Stimulated activated memory B cell treated with anti-CD40 and anti-IgM and Interleukin-4, amounts not matched to agents 10 μg/mL and 1 μg/mL and 100 μg/mL, for 72 hours (primary cell): ENCODE measurements around the gene SEZ6.
"Not testable (repeated sequence)": the region's sequence is repeated elsewhere in the genome, so short reads cannot be mapped to it uniquely, and the experiment has no call there.

Experiments used
- ATAC-seq: fragments of 150-1000 bp; cut with Tn5 transposase; 2 replicates; pipeline ENCODE4 v1.10.0; 2021
- H3K27ac Mint-ChIP-seq: one replicate; pipeline ENCODE4 v1.8.0; 2022; ENCODE audit warnings: mild to moderate bottlenecking, mixed read lengths
- H3K27me3 Mint-ChIP-seq: one replicate; pipeline ENCODE4 v1.8.0; 2022; ENCODE audit warnings: mixed read lengths
- H3K36me3 Mint-ChIP-seq: one replicate; pipeline ENCODE4 v1.8.0; 2022; ENCODE audit warnings: mixed read lengths
- H3K4me1 Mint-ChIP-seq: one replicate; pipeline ENCODE4 v1.8.0; 2022; ENCODE audit warnings: mixed read lengths
- H3K4me3 Mint-ChIP-seq: one replicate; pipeline ENCODE4 v1.8.0; 2022; ENCODE audit warnings: mild to moderate bottlenecking, moderate library complexity, mixed read lengths
- H3K9me3 Mint-ChIP-seq: one replicate; pipeline ENCODE4 v1.8.0; 2022; ENCODE audit warnings: mixed read lengths

The SEZ6 gene

GRCh38 chr17:28937044-28937729, 68.6 kb downstream of the SEZ6 start:
- H3K4me3 Mint-ChIP-seq, result no peak overlapping the region
- no peaks in the 10 kb centered on the region for H3K9me3 Mint-ChIP-seq
- H3K36me3 Mint-ChIP-seq, result peaks cover 15% of the 10 kb centered on the region
- H3K4me1 Mint-ChIP-seq, result peaks cover 58% of the 10 kb centered on the region
- no peak for ATAC-seq
- H3K27me3 Mint-ChIP-seq, result no peaks in the 10 kb centered on the region
- H3K27ac Mint-ChIP-seq, result no peak overlapping the region

GRCh38 chr17:28935744-28936460, 69.9 kb downstream of the SEZ6 start:
- peaks cover 48% of the 10 kb centered on the region for H3K4me1 Mint-ChIP-seq
- no peaks in the 10 kb centered on the region for H3K9me3 Mint-ChIP-seq
- peaks cover 6% of the 10 kb centered on the region for H3K36me3 Mint-ChIP-seq
- no peak overlapping the region for H3K27ac Mint-ChIP-seq
- no peak for ATAC-seq
- no peak overlapping the region for H3K4me3 Mint-ChIP-seq
- H3K27me3 Mint-ChIP-seq, result no peaks in the 10 kb centered on the region

- H3K9me3 Mint-ChIP-seq, H3K27ac Mint-ChIP-seq, H3K27me3 Mint-ChIP-seq, H3K4me3 Mint-ChIP-seq, ATAC-seq: not testable (repeated sequence)
- Mint-ChIP-seq H3K4me1 (peaks cover 45% of the 10 kb centered on the region), H3K36me3 (peaks cover 15% of the 10 kb centered on the region)
Observed at GRCh38 chr17:28934508-28934907, 71.3 kb downstream of the SEZ6 start.

- Mint-ChIP-seq H3K4me1 (peaks cover 46% of the 10 kb centered on the region), H3K36me3 (peaks cover 40% of the 10 kb centered on the region), H3K27me3 (no peaks in the 10 kb centered on the region)
Observed at GRCh38 chr17:28929787-28930186, 76.0 kb downstream of the SEZ6 start.

GRCh38 chr17:28928061-28928460, 77.8 kb downstream of the SEZ6 start:
- peak; percentile 73 for ATAC-seq
- no peak overlapping the region for H3K4me3 Mint-ChIP-seq
- H3K9me3 Mint-ChIP-seq, result no peaks in the 10 kb centered on the region
- peaks cover 46% of the 10 kb centered on the region for H3K4me1 Mint-ChIP-seq
- H3K27me3 Mint-ChIP-seq, result no peaks in the 10 kb centered on the region
- H3K27ac Mint-ChIP-seq, result no peak overlapping the region
- peaks cover 54% of the 10 kb centered on the region for H3K36me3 Mint-ChIP-seq

More at GRCh38 chr17:28929787-28930186, 76.0 kb downstream of the SEZ6 start:
- H3K27ac Mint-ChIP-seq, result peak overlapping the region; percentile 67
- H3K4me3 Mint-ChIP-seq, result no peak overlapping the region
- H3K9me3 Mint-ChIP-seq, result no peaks in the 10 kb centered on the region
- ATAC-seq, result no peak

- Mint-ChIP-seq H3K27ac (peak overlapping the region; percentile 36), H3K36me3 (peaks cover 63% of the 10 kb centered on the region), H3K4me3 (no peak overlapping the region), H3K4me1 (peaks cover 46% of the 10 kb centered on the region), H3K27me3 (no peaks in the 10 kb centered on the region), H3K9me3 (no peaks in the 10 kb centered on the region)
- no peak for ATAC-seq
Observed at GRCh38 chr17:28926786-28927185, 79.0 kb downstream of the SEZ6 start.

- Mint-ChIP-seq H3K4me1 (peaks cover 46% of the 10 kb centered on the region), H3K4me3 (no peak overlapping the region), H3K36me3 (peaks cover 67% of the 10 kb centered on the region), H3K27ac (peak overlapping the region; percentile 36), H3K9me3 (no peaks in the 10 kb centered on the region), H3K27me3 (no peaks in the 10 kb centered on the region)
- ATAC-seq, result no peak
Observed at GRCh38 chr17:28926366-28926765, 79.5 kb downstream of the SEZ6 start.

GRCh38 chr17:28925912-28926365, 79.9 kb downstream of the SEZ6 start:
- peaks cover 46% of the 10 kb centered on the region for H3K4me1 Mint-ChIP-seq
- H3K27ac Mint-ChIP-seq, result peak overlapping the region; percentile 36
- no peaks in the 10 kb centered on the region for H3K27me3 Mint-ChIP-seq
- H3K36me3 Mint-ChIP-seq, result peaks cover 70% of the 10 kb centered on the region
- no peak overlapping the region for H3K4me3 Mint-ChIP-seq
- H3K9me3 Mint-ChIP-seq, result no peaks in the 10 kb centered on the region
- ATAC-seq, result peak; percentile 63

GRCh38 chr17:28920201-28920600, 85.6 kb downstream of the SEZ6 start:
- no peaks in the 10 kb centered on the region for H3K27me3 Mint-ChIP-seq
- H3K36me3 Mint-ChIP-seq, result peaks cover 78% of the 10 kb centered on the region
- peaks cover 13% of the 10 kb centered on the region for H3K4me1 Mint-ChIP-seq
- no peaks in the 10 kb centered on the region for H3K9me3 Mint-ChIP-seq
- ATAC-seq, result no peak
- no peak overlapping the region for H3K27ac Mint-ChIP-seq
- H3K4me3 Mint-ChIP-seq, result no peak overlapping the region

- Mint-ChIP-seq H3K4me1 (no peaks in the 10 kb centered on the region), H3K36me3 (peaks cover 79% of the 10 kb centered on the region), H3K4me3 (no peak overlapping the region), H3K27me3 (no peaks in the 10 kb centered on the region), H3K9me3 (no peaks in the 10 kb centered on the region), H3K27ac (no peak overlapping the region)
- ATAC-seq, result no peak
Observed at GRCh38 chr17:28918295-28918694, 87.5 kb downstream of the SEZ6 start.

GRCh38 chr17:28917465-28917864, 88.4 kb downstream of the SEZ6 start:
- H3K4me3 Mint-ChIP-seq, result no peak overlapping the region
- H3K9me3 Mint-ChIP-seq, result no peaks in the 10 kb centered on the region
- no peaks in the 10 kb centered on the region for H3K4me1 Mint-ChIP-seq
- ATAC-seq, result no peak
- H3K36me3 Mint-ChIP-seq, result peaks cover 79% of the 10 kb centered on the region
- no peak overlapping the region for H3K27ac Mint-ChIP-seq
- no peaks in the 10 kb centered on the region for H3K27me3 Mint-ChIP-seq

- Mint-ChIP-seq H3K36me3 (peaks cover 82% of the 10 kb centered on the region), H3K4me1 (no peaks in the 10 kb centered on the region), H3K27ac (no peak overlapping the region), H3K4me3 (no peak overlapping the region), H3K9me3 (no peaks in the 10 kb centered on the region), H3K27me3 (no peaks in the 10 kb centered on the region)
- no peak for ATAC-seq
Observed at GRCh38 chr17:28917029-28917428, 88.8 kb downstream of the SEZ6 start.

GRCh38 chr17:28916302-28916934, 89.4 kb downstream of the SEZ6 start:
- H3K36me3 Mint-ChIP-seq, result peaks cover 79% of the 10 kb centered on the region
- no peak overlapping the region for H3K4me3 Mint-ChIP-seq
- H3K9me3 Mint-ChIP-seq, result no peaks in the 10 kb centered on the region
- no peak overlapping the region for H3K27ac Mint-ChIP-seq
- peak; percentile 80 for ATAC-seq
- no peaks in the 10 kb centered on the region for H3K4me1 Mint-ChIP-seq
- H3K27me3 Mint-ChIP-seq, result no peaks in the 10 kb centered on the region

GRCh38 chr17:28912938-28913333, 92.9 kb downstream of the SEZ6 start:
- Mint-ChIP-seq H3K36me3 (peaks cover 74% of the 10 kb centered on the region), H3K4me3 (no peak overlapping the region), H3K9me3 (no peaks in the 10 kb centered on the region), H3K27me3 (no peaks in the 10 kb centered on the region), H3K4me1 (no peaks in the 10 kb centered on the region), H3K27ac (peak overlapping the region; percentile 6)
- no peak for ATAC-seq

- Mint-ChIP-seq H3K9me3 (no peaks in the 10 kb centered on the region), H3K27me3 (no peaks in the 10 kb centered on the region), H3K36me3 (peaks cover 74% of the 10 kb centered on the region), H3K4me3 (no peak overlapping the region), H3K27ac (peak overlapping the region; percentile 6), H3K4me1 (no peaks in the 10 kb centered on the region)
- no peak for ATAC-seq
Observed at GRCh38 chr17:28912281-28912937, 93.4 kb downstream of the SEZ6 start.
